NCI-H446 treated with DMSO at 0.1 percent for 48 hours (cell line): Measurements from ENCODE around the gene PLEKHA7.

Source experiments
- DNase-seq: peaks from one replicate; lab custom pipeline; 2025; lab: John Stamatoyannopoulos, UW

PLEKHA7 gene

DNA sequence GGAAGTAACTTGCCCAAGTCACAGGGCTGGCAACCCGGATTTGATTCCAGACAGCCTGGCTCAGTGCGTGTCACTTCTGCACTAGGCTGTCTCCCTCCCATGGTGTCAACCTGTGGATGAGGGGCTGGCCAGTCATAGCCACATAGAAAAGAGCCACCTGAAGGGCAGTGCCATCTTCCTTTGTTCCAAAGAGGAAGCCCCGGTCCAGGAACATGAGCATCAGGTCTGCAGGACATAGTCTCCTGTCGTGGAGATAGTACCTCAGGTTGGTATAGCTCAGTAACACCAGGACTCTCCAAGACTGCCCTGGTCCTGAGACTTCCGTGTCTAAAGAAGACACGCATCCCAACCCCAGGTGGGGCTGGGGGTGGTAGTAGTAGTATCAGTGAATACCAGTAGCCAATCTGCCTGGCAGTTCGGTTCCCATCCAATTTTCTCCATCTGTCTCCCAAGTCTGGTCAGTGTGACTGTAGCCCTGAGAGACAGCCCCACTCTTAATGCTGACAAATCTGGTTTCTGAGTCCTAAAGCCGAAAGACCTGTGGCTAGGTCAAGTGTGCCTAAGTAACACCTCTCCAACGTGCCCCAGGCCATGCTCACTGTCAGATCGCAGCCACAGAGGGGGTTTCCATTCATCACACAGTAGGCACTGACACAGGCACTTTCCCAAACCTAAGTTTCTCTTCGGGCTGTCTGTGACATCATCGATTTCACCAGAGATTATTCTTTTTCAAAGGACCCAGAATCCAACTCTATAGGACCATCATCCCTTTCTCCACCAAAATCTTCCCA is 242.7 kb downstream of the PLEKHA7 start:
- DNase-seq, result no peak

GRCh38 chr11:16770016-16770415 is 244.2 kb downstream of the PLEKHA7 start:
- DNase-seq, result no peak

DNA sequence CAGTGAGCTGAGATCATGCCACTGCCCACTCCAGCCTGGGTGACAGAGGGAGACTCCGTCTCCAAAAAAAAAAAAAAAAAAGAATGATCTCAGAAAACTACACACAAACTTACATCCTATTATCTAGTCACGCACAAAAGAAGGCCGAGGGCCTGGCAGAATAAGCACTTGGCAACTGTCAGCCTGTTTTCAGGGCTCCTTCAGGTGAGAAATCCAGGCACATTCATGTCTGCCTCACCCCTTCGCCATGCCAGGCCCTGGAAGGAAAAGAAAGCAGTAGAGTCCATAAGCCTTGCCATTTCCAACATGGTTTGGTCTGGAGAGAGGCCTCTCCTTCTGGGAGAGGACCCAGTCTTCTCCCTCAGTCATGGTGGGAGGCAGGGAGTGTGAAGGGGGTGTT is 244.8 kb downstream of the PLEKHA7 start:
- DNase-seq, result no peak

GRCh38 chr11:16767957-16768356 is 246.3 kb downstream of the PLEKHA7 start:
- DNase-seq, result no peak

- DNase-seq, result no peak
Measured at GRCh38 chr11:16767137-16767536, 247.1 kb downstream of the PLEKHA7 start.

GRCh38 chr11:16764888-16765287 is 249.3 kb downstream of the PLEKHA7 start:
- DNase-seq, result no peak

- DNase-seq, result no peak
Measured at GRCh38 chr11:16763746-16764145, 250.5 kb downstream of the PLEKHA7 start.

DNA sequence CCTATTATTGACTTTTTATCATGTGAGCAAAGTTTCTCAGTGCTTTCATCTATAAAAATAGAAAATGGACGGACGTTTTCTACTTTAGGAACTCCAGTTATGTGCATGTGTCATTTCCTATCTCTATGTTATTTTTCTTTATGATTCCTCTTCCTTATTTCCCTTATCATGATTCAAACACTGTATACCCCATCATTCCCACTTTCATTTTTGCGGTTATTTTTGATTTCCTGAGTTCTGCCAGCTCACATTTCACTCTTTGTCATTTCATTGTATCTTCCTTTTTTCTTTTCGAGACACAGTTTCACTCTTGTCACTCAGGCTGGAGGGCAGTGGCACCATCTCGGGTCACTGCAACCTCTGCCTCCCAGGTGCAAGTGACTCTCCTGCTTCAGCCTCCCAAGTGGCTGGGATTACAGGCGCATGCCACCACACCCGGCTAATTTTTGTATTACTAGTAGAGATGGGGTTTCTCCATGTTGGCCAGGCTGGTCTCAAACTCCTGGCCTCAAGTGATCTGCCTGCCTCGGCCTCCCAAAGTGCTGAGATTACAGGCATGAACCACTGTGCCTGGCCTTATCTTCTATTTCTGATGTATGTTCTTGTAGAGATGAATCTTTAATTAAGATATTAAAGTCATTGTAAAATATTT is 254.2 kb downstream of the PLEKHA7 start:
- no peak for DNase-seq

- no peak for DNase-seq
Measured at GRCh38 chr11:16758382-16759024, 255.7 kb downstream of the PLEKHA7 start.

DNA sequence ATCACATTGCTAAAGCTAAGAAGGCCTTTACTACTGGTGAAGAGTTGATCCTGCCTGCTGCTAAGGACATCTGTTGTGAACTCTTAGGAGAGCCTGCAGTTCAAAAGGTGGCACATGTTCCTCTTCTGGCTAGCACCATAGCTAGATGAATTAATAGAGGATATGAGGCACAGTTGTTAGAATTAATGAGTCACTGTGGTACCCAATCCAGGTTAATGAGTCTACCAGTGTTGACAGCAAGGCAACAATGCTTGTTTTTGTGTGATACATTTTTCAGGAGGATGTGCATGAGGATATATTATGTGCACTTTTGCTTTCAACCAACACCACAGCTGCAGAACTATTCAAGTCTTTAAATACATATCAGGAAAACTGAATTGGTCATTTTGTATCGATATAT is 263.8 kb downstream of the PLEKHA7 start:
- no peak for DNase-seq

DNA sequence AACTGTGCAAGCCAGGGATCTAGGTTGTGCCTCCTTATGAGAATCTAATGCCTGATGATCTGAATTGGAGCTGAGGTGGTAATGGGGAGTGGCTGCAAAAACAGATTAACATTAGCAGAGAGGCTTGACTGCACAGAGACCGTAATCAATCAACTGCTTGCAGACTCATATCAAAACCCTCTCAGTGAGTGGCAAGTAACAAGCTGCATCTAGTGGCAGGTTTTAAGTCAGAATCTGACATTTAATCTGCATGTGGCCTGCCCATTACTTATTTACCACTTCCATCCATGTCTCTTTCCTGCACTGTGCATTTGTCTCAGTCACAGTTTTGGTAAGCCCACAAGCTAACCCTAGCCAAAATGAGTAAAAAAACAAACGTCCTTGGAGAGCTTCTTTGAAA is 264.5 kb downstream of the PLEKHA7 start:
- no peak for DNase-seq

GRCh38 chr11:16749092-16749491 is 265.1 kb downstream of the PLEKHA7 start:
- DNase-seq, result no peak

- no peak for DNase-seq
Measured at GRCh38 chr11:16745950-16746605, 268.1 kb downstream of the PLEKHA7 start.

DNA sequence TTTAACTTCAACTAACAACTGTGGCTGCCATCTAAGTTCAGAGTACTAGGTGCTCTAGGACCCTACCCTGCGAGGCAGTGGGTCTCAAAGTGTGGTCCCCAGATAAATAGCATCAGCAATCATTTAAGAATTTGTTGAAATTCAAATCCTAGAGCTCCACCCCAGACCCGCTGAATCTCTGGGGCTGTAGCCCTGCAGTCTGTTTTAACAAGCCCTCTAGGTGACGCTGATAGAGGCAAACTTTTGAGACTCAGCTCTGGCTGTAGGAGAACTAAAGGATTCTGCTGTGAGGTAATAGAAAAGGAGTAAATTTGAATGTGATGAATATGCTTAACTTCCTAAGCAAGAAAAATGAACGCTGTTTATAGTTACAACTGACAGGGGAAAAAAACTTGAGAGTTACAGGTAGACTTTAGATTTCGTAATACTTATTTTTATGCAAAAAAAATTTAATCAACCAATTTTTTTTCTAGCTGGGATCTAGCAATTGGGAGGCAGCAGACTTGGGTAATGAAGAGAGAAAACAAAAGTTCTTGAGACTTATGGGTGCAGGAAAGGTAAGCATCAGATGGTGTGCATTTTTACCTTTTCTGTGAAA is 270.0 kb downstream of the PLEKHA7 start:
- DNase-seq, result no peak

- no peak for DNase-seq
Measured at GRCh38 chr11:16743478-16743877, 270.7 kb downstream of the PLEKHA7 start.

GRCh38 chr11:16741473-16741872 is 272.7 kb downstream of the PLEKHA7 start:
- DNase-seq, result no peak

DNA sequence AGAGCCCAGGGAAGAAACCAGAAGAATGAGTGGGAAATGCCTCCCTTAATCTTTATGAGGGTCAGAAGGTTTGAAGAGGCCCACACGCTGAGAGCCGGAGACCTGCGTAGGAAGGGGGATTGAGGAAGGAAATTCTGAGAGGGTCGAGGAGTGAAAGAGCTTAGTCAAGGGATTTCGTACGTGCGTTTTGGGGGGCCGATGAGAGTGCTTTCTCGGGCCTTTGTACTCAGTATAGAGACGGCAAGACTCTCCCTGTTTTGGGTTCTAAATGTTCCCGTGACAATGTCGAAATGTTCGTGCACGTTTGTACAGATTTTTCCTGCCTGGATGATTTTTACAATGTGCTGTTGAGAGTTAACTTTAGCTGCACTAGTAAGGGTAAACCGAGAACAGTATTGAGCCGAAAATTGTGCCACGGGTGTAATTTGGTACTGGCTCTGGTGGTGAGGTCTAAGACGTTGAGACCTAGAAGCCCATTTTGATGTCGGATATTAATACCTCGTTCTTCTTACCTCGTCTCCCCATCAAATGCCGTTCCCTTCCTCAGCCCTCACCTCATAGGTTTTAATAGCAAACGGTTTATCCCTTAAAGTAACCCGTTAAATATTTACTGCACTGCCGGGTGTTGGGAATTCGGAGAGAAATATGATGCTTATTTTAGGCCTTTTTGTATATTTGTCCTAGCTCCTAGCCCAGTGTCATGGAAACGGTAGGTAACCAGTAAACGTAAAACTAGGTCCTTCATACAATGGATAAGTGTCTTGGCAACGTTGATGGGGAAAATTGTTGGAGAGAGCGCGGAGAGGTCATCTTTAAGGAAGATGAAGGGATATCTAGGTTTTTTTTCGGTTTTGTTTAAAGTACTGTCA is 275.0 kb downstream of the PLEKHA7 start:
- no peak for DNase-seq

DNA sequence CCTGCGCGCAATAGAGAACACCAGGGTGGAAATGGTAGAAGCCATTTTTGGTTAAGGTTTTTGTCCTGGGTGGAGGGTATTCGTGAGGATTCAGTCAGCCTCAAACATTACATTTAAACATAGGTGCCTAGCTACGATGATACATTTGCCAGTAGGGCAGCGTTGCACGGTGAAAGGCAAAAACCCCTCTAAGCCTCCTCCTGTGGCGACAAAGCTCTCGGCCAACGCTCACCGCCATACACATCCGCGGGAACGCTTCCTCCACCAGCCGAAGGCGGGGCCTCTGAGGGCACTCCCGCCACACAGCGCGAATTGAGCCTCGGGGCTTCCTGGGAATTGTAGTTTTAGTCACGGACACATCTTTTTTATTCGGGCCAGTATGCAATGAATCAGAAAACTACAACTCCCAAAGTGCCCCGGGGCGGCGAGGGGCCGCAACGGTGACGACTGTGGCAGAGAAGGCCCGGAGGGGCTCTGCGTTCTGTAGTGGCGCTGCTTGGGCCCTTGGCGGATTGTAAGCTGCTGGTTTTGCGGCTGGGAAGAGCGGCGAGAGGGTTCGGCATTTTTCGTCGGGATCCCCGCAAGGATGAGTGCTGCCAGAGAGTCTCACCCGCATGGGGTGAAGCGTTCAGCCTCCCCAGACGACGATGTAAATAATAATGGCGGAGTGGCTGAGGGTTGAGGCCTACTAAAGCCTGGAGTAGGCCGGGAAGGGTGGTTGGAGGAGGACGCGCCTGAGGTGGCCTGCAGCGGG is 275.8 kb downstream of the PLEKHA7 start, which contains the start of gene C11orf58:
Gene C11orf58, plus strand, starts transcription at position 455 of the 754 bp plus-strand sequence. Its CDS starts 132 bp downstream, at position 587.
- peak; percentile 97 for DNase-seq

DNA sequence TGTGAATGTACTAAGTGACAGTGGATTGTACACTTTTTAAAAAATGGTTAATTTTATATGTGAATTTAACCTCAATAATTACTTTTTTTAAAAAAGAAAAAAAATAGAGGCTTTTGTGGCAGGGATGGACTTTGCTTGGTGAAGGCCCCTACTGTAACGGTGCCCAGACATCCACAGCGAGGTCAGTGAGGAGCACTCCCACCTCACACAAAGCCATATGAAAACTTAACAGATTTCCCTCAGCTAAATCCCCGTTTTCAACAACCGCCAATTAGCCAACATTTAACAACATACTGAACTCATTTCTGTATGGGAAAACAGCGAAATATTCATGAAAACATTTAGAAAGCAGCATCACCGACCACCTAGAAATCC is 276.4 kb downstream of the PLEKHA7 start:
- DNase-seq, result no peak
